HEK293 (cell line): ENCODE measurements around the gene DACT2.

ENCODE experiments used
- CTCF ChIA-PET: fragments of 350-600 bp; formaldehyde crosslinking; extraction: SDS; loops from one replicate; lab custom pipeline; 2021; ENCODE audit warnings: antibody characterized with exemption; lab: Yijun Ruan, JAX
- POLR2A ChIA-PET: fragments of 300-600 bp; formaldehyde crosslinking; extraction: SDS; loops from one replicate; lab custom pipeline; 2020; ENCODE audit warnings: antibody characterized with exemption, inconsistent platforms; lab: Yijun Ruan, JAX
- H3K27ac ChIP-seq: fragments of 200-500 bp; sonication (Bioruptor generic); 2 replicates; pipeline ENCODE4 v1.5.1; 2014; ENCODE audit warnings: low read depth, low read length, control low read depth, inconsistent platforms; ENCODE audit errors: extremely low read depth
- H3K36me3 ChIP-seq, 2 experiments: fragments of 200-500 bp in 1 of 2; sonication (Bioruptor generic) in 1 of 2; 1 replicate in 1 of 2; 2 replicates in 1 of 2; pipeline ENCODE4 v1.5.1; 2014 to 2017; ENCODE audit warnings: inconsistent platforms in 2 of 2, low read length in 2 of 2; ENCODE audit not compliant: control insufficient read depth in 2 of 2, insufficient read depth in 1 of 2
- H3K4me1 ChIP-seq: fragments of 200-500 bp; sonication (Bioruptor generic); 2 replicates; pipeline ENCODE4 v1.5.1; 2014; ENCODE audit warnings: mild to moderate bottlenecking, low read length, inconsistent platforms; ENCODE audit not compliant: control insufficient read depth, insufficient read depth
- H3K4me3 ChIP-seq: 2 replicates; pipeline ENCODE4 v1.5.1; 2011; ENCODE audit warnings: low read depth, mild to moderate bottlenecking, control low read depth, low read length, moderate library complexity
- H3K9me3 ChIP-seq: fragments of 200-500 bp; sonication (Bioruptor generic); 2 replicates; pipeline ENCODE4 v1.5.1; 2014; ENCODE audit warnings: low read depth, low read length, inconsistent platforms; ENCODE audit not compliant: control insufficient read depth, insufficient read depth
- GLIS2 ChIP-seq: fragments of 450-650 bp; formaldehyde crosslinking; IDR thresholded peaks from 2 replicates; pipeline ENCODE4 v1.5.1; 2016; ENCODE audit warnings: missing biosample characterization, missing genetic modification characterization
- KLF17 ChIP-seq: fragments of 450-650 bp; formaldehyde crosslinking; IDR thresholded peaks from 2 replicates; pipeline ENCODE4 v1.5.1; 2016; ENCODE audit warnings: missing biosample characterization, missing genetic modification characterization
- TRIM28 ChIP-seq: IDR thresholded peaks from 2 replicates; pipeline ENCODE4 v1.6.1; 2011; ENCODE audit warnings: low read length, control low read depth, borderline replicate concordance
- YY1 ChIP-seq: fragments of 450-650 bp; formaldehyde crosslinking; IDR thresholded peaks from 2 replicates; pipeline ENCODE4 v1.5.1; 2018; ENCODE audit warnings: missing biosample characterization, missing genetic modification characterization
- ZBTB11 ChIP-seq: fragments of 450-650 bp; formaldehyde crosslinking; conservative IDR thresholded peaks from 2 replicates; pipeline ENCODE4 v1.5.1; 2016; ENCODE audit warnings: low read depth, missing biosample characterization, missing genetic modification characterization
- ZBTB49 ChIP-seq: fragments of 450-650 bp; formaldehyde crosslinking; IDR thresholded peaks from 2 replicates; pipeline ENCODE4 v1.5.1; 2016; ENCODE audit warnings: missing biosample characterization, missing genetic modification characterization, low read depth
- ZNF121 ChIP-seq: fragments of 450-650 bp; formaldehyde crosslinking; IDR thresholded peaks from 2 replicates; pipeline ENCODE4 v1.5.1; 2016; ENCODE audit warnings: missing biosample characterization, missing genetic modification characterization
- ZNF148 ChIP-seq: fragments of 450-650 bp; formaldehyde crosslinking; IDR thresholded peaks from 2 replicates; pipeline ENCODE4 v1.5.0; 2017; ENCODE audit warnings: missing biosample characterization, missing genetic modification characterization, borderline replicate concordance
- ZNF155 ChIP-seq: fragments of 450-650 bp; formaldehyde crosslinking; IDR thresholded peaks from 2 replicates; pipeline ENCODE4 v1.5.1; 2016; ENCODE audit warnings: missing biosample characterization, missing genetic modification characterization
- ZNF157 ChIP-seq: fragments of 450-650 bp; formaldehyde crosslinking; IDR thresholded peaks from 2 replicates; pipeline ENCODE4 v1.5.1; 2016; ENCODE audit warnings: missing biosample characterization, missing genetic modification characterization
- ZNF16 ChIP-seq: fragments of 450-650 bp; formaldehyde crosslinking; IDR thresholded peaks from 2 replicates; pipeline ENCODE4 v1.5.1; 2016; ENCODE audit warnings: low read depth, missing biosample characterization, missing genetic modification characterization
- ZNF23 ChIP-seq: fragments of 450-650 bp; formaldehyde crosslinking; IDR thresholded peaks from 2 replicates; pipeline ENCODE4 v1.5.1; 2016; ENCODE audit warnings: missing biosample characterization, missing genetic modification characterization, borderline replicate concordance
- ZNF391 ChIP-seq: fragments of 450-650 bp; formaldehyde crosslinking; IDR thresholded peaks from 2 replicates; pipeline ENCODE4 v1.5.1; 2016; ENCODE audit warnings: low read depth, missing biosample characterization, missing genetic modification characterization, borderline replicate concordance
- ZNF610 ChIP-seq: fragments of 450-650 bp; formaldehyde crosslinking; IDR thresholded peaks from 2 replicates; pipeline ENCODE4 v1.5.1; 2016; ENCODE audit warnings: missing biosample characterization, missing genetic modification characterization, borderline replicate concordance
- ZNF629 ChIP-seq: fragments of 450-650 bp; formaldehyde crosslinking; IDR thresholded peaks from 2 replicates; pipeline ENCODE4 v1.5.1; 2017; ENCODE audit warnings: missing biosample characterization, missing genetic modification characterization
- ZNF670 ChIP-seq: fragments of 450-650 bp; formaldehyde crosslinking; IDR thresholded peaks from 2 replicates; pipeline ENCODE4 v1.5.1; 2016; ENCODE audit warnings: missing biosample characterization, missing genetic modification characterization, low read depth
- ZNF704 ChIP-seq: fragments of 450-650 bp; formaldehyde crosslinking; IDR thresholded peaks from 2 replicates; pipeline ENCODE4 v1.5.1; 2016; ENCODE audit warnings: missing biosample characterization, missing genetic modification characterization
- ZNF747 ChIP-seq: fragments of 450-650 bp; formaldehyde crosslinking; IDR thresholded peaks from 2 replicates; pipeline ENCODE4 v1.5.1; 2016; ENCODE audit warnings: missing biosample characterization, missing genetic modification characterization
- ZNF792 ChIP-seq: fragments of 450-650 bp; formaldehyde crosslinking; IDR thresholded peaks from 2 replicates; pipeline ENCODE4 v1.5.1; 2016; ENCODE audit warnings: missing biosample characterization, missing genetic modification characterization
- ZNF830 ChIP-seq: fragments of 450-650 bp; IDR thresholded peaks from 2 replicates; pipeline ENCODE4 v1.5.0; 2018; ENCODE audit warnings: missing biosample characterization, missing genetic modification characterization, low read depth, mild to moderate bottlenecking, moderate library complexity
- ZSCAN18 ChIP-seq: fragments of 450-650 bp; formaldehyde crosslinking; IDR thresholded peaks from 2 replicates; pipeline ENCODE4 v1.5.1; 2016; ENCODE audit warnings: missing biosample characterization, missing genetic modification characterization
- ZSCAN5A ChIP-seq: fragments of 450-650 bp; formaldehyde crosslinking; IDR thresholded peaks from 2 replicates; pipeline ENCODE4 v1.5.1; 2016; ENCODE audit warnings: missing biosample characterization, missing genetic modification characterization

Gene DACT2

GRCh38 chr6:168341280-168341900 lies 21.8 kb upstream of the DACT2 start (continued):
- TF ChIP-seq ZBTB11 (tag by site-specific recombination) (no peak), KLF17 (tag by site-specific recombination) (no peak), ZNF792 (tag by site-specific recombination) (no peak)

- Histone ChIP-seq H3K9me3 (no peaks in the 10 kb centered on the region), H3K27ac (no peak overlapping the region), H3K4me1 (no peaks in the 10 kb centered on the region), H3K36me3 (no peaks in the 10 kb centered on the region), H3K4me3 (no peak overlapping the region)
- POLR2A ChIA-PET = no interaction called here
- CTCF ChIA-PET = interaction anchor here (1.2 kb wide), 1 partner anchor 14 kb away, joined by 3 read pairs; no protein-coding TSS in a partner anchor
- TF ChIP-seq ZSCAN5A (tag by site-specific recombination) (no peak), ZNF670 (tag by site-specific recombination) (no peak), GLIS2 (tag by site-specific recombination) (no peak), ZNF16 (tag by site-specific recombination) (no peak), ZNF704 (tag by site-specific recombination) (no peak), YY1 (tag by site-specific recombination) (no peak), ZBTB49 (tag by site-specific recombination) (no peak), ZNF155 (tag by site-specific recombination) (no peak), ZNF121 (tag by site-specific recombination) (no peak), TRIM28 (no peak), ZNF610 (tag by site-specific recombination) (no peak), ZNF391 (tag by site-specific recombination) (no peak), ZNF747 (no peak), ZNF157 (tag by site-specific recombination) (no peak), ZNF629 (no peak), ZNF830 (tag by site-specific recombination) (no peak), ZSCAN18 (tag by site-specific recombination) (no peak), ZNF148 (no peak), ZNF23 (no peak)
Observed at GRCh38 chr6:168340819-168341218, 21.2 kb upstream of the DACT2 start.
